Measurements from ENCODE around the gene PIK3CD. TPM values are rescaled to one million over a fixed set of nuclear protein-coding genes. Genes with fewer than 3 reads are reported as not detected.

Gene PIK3CD
- total RNA-seq, 1 donor from 2014 or later = 3.1 TPM

DNA sequence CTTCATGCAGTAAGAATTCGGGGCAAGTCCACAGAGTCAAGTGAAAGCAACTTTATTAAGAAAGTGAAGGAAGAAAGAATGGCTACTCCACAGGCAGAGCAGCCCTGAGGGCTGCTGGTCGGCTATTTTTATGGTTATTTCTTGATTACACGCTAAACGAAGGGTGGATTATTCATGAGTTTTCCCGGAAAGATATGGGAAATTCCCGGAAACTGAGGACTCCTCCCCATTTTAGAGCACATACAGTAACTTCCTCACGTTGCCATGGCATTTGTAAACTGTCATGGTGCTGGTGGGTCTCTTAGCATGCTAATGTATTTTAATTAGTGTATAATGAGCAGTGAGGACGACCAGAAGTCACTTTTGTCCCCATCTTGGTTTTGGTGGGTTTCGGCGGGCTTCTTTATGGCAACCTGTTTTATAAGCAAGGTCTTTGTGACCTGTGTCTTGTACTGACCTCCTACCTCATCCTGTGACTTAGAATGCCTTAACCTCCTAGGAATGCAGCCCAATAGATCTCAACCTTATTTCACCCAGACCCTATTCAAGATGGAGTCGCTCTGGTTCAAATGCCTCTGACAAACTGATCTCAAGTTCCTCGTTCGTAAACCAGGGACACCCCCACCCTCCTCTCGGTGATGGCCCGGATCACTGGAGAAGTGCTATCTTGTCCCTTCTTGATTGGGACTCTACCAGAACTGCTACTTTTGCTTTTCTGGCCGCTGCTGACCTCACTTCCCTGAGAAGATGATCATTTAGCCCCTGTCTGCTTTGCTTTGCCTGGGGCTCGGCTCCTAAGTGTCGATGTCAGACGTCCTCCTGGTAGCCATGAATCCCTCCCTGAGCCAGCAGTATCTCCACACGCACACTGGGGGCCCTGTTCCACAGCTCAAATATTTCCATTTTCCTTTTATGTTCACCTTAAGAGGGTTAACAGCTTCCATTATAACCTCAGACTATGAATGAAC is 123.5 kb downstream of the PIK3CD start:
- no peak for DNase-seq

DNA sequence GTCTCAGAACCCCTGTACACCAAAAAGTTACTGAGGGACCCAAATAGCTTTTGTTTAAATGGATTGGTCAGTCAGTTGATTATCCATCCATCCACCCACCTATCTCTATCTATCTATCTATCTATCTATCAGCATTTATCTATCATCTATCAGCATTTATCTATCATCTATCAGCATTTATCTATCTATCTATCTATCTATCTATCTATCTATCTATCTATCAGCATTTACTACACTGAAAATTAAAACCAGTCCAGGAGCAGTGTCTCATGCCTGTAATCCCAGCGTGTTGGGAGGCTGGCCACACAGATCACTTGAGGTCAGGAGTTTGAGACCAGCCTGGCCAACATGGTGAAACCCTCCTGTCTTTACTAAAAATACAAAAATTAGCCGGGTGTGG is 125.2 kb downstream of the PIK3CD start:
- no peak for DNase-seq

Other genes with a start within 250 kb of the PIK3CD start
- gene SLC25A33, start 112.3 kb upstream of the PIK3CD start, total RNA-seq = 2.1 TPM
- 14.4 TPM for gene TMEM201, start 62.8 kb upstream of the PIK3CD start, total RNA-seq
- gene CLSTN1, start 172.2 kb downstream of the PIK3CD start, total RNA-seq = 110 TPM

Measured in tongue (tissue), 2 donors.